Bronchial epithelial cell (primary cell): ENCODE measurements around the gene CNTNAP4. TPM values are rescaled to one million over a fixed set of nuclear protein-coding genes. Genes with fewer than 3 reads are reported as not detected.

Experiments
- DNase-seq: peaks from one replicate; pipeline ENCODE4 v3.0.0-alpha.2; 2010; ENCODE audit warnings: low read depth
- FAIRE-seq: peaks from 2 replicates; lab custom pipeline; 2011; peaks lifted over from hg19 to GRCh38; lab: Jason Lieb, UNC
- H3K27me3 ChIP-seq: 2 replicates; pipeline ENCODE4 v1.5.1; 2011; ENCODE audit warnings: low read length; ENCODE audit not compliant: control insufficient read depth, insufficient read depth
- H3K36me3 ChIP-seq: 2 replicates; pipeline ENCODE4 v1.5.1; 2011; ENCODE audit warnings: low read length; ENCODE audit not compliant: control insufficient read depth, insufficient read depth
- H3K4me3 ChIP-seq: 2 replicates; pipeline ENCODE4 v1.5.1; 2011; ENCODE audit warnings: mild to moderate bottlenecking, low read depth, low read length, control low read depth
- CTCF ChIP-seq: IDR thresholded peaks from 2 replicates; pipeline ENCODE4 v1.5.1; 2011; ENCODE audit warnings: mild to moderate bottlenecking, moderate library complexity, low read length, control low read depth, inconsistent platforms; ENCODE audit not compliant: insufficient read depth, severe bottlenecking
- total RNA-seq: library from RNA; depleted of rRNA; stranded (reverse); fragments of >200 nt; gene quantifications from 2 replicates; pipeline ENCODE4 v1.2.1, GENCODE V29; 2014

Gene CNTNAP4
- not detected in 2 replicates for total RNA-seq

GRCh38 chr16:76276745-76277438 is at the start of gene CNTNAP4:
Gene CNTNAP4, plus strand, starts transcription at chr16:76277401. Its CDS starts 262 bp downstream, at chr16:76277663.
- no peak for TF ChIP-seq CTCF
- no peak for DNase-seq
- Histone ChIP-seq H3K4me3 (no peak within 1 kb of the TSS), H3K36me3 (no peaks in the 10 kb centered on the region), H3K27me3 (no peaks in the 10 kb centered on the region)
- no peak for FAIRE-seq

GRCh38 chr16:76228546-76229146 is 48.6 kb upstream of the CNTNAP4 start:
- Histone ChIP-seq H3K4me3 (no peak overlapping the region), H3K36me3 (no peaks in the 10 kb centered on the region), H3K27me3 (no peaks in the 10 kb centered on the region)
- DNase-seq (no peak), FAIRE-seq (no peak)
- TF ChIP-seq CTCF: no peak

GRCh38 chr16:76232704-76233103 is 44.5 kb upstream of the CNTNAP4 start:
- H3K36me3 ChIP-seq: no peaks in the 10 kb centered on the region
- H3K27me3 ChIP-seq: no peaks in the 10 kb centered on the region
- no peak overlapping the region for H3K4me3 ChIP-seq
- TF ChIP-seq CTCF: no peak
- FAIRE-seq (no peak), DNase-seq (no peak)

GRCh38 chr16:76235025-76235424 is 42.2 kb upstream of the CNTNAP4 start:
- no peak overlapping the region for H3K4me3 ChIP-seq
- TF ChIP-seq CTCF: no peak
- DNase-seq: no peak
- FAIRE-seq: no peak
- H3K27me3 ChIP-seq: no peaks in the 10 kb centered on the region
- H3K36me3 ChIP-seq: no peaks in the 10 kb centered on the region

GRCh38 chr16:76235426-76235825 is 41.8 kb upstream of the CNTNAP4 start:
- FAIRE-seq: no peak
- H3K4me3 ChIP-seq: no peak overlapping the region
- TF ChIP-seq CTCF: no peak

GRCh38 chr16:76237471-76237870 is 39.7 kb upstream of the CNTNAP4 start:
- Histone ChIP-seq H3K4me3 (no peak overlapping the region), H3K36me3 (no peaks in the 10 kb centered on the region), H3K27me3 (no peaks in the 10 kb centered on the region)
- DNase-seq (no peak), FAIRE-seq (no peak)
- no peak for TF ChIP-seq CTCF

More at GRCh38 chr16:76235426-76235825, 41.8 kb upstream of the CNTNAP4 start:
- H3K36me3 ChIP-seq: no peaks in the 10 kb centered on the region
- no peak for DNase-seq
- H3K27me3 ChIP-seq: no peaks in the 10 kb centered on the region
